HuH-7 (cell line): ENCODE results near the gene PEX26.
"Not testable (repeated sequence)": the region's sequence is repeated elsewhere in the genome, so short reads cannot be mapped to it uniquely, and the experiment has no call there.

Experiments used
- DNase-seq: peaks from one replicate; pipeline ENCODE4 v3.0.0; 2011; ENCODE audit warnings: low spot score

PEX26 gene

GRCh38 chr22:18077639-18078328 lies at the start of gene PEX26:
PEX26 (plus strand) TSS chr22:18077990; CDS start chr22:18078377, 387 bp downstream.
- DNase-seq = peak; percentile 94

GRCh38 chr22:18028817-18029527 lies 48.8 kb upstream of the PEX26 start:
- no peak for DNase-seq

GRCh38 chr22:18029686-18030267 lies 48.0 kb upstream of the PEX26 start:
- DNase-seq = no peak

DNA sequence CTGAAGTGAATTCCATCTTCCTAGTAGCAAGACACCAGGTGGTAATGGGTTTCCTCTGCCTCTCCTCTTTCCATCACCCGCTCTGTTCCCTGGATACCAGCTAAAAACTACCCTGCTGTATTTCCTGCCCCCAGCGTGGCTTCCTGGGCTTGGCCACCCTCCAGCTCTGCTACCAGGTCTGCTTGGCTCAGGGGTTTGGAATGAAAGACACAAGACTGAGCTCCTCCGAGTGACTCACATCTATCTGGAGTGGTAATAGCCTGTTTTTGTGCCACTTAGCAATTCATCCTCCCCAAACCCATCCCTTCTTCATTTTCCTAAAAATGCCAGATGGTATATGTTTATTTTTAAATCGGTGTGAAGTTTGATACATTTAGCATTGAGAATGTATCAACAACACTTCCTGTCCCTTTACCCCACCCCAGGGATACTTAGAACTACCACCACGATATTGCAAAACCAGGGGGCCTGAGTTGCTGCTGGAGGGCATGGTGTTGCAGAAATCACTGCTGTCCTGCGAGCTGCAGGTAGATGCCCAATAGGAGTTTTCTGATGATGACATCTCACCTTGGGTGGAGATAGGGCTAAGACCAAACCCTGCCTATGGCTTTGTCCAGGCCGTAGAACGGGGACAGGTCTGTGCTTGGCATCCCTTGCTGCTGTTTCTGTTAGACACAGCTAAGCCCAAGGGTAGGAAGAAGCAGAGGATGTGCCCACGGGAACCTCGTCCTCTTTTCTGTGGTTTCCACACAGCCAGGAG lies 45.9 kb upstream of the PEX26 start:
- DNase-seq = no peak

DNA sequence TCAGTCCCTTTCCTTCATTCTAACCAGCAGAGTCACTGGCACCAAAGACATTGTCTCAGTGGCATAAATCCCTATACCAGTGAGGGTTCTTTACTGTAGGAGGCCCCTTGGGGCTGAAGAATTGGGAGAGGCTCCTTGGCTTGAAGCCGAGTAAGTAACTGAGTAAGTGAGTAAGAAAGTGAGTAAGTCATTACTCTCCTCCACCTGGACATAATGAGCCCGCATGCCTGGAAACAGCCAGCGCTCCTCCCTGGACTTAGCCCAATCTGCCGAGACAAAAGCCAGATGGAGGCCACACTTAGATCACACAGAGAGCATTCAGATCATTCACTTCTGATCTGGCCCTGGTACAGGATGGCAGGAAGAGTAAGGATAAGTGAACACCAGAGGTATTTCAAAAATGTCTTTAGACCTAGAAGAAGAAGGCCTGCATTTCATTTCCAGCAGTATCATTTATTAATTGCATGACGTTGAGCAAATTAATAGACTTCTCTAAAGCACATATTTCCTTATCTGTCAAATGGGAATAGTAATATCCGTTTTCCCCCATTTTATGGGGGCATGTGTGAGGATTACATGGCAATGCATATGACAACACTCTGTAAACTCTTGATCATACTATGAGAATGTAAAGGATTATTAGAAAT lies 45.2 kb upstream of the PEX26 start:
- no peak for DNase-seq

DNA sequence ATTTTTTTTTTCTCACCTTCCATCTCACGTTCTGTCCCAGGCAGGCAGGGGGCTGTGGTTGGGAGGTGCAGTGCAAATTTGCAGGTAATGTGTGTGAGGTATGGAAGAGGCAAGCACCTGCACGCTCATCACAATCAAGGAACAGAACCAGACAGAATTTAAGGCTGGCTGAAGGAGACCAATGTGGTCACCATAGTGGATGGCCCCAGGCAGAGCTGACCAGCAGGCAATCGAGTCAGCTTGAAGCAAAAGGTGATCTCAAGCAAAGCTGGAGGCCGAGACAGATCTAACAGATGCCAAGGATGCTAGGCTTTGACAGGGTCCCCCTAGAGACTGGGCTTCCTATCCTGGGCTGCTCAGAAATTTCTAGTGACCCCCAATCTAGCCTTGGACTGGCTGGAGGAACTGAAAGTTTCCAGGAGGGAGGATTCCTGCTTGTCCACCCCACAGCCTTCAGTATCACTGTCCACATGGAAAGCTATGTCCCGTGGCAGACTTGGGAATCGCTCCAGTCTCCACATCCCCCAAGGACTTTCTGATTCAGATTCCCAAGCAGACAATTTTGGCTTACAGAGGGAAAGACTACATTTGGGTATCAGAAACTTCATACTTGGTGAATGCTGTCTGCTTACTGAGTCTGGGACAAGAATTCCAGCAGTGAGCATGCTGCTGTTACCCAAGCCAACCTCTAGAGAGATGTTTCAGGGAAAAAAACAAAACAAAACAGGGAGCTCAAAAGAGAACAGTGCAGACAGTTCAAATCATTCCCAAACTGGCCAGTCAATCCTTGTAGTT lies 44.4 kb upstream of the PEX26 start:
- no peak for DNase-seq

- DNase-seq = no peak
Measured at GRCh38 chr22:18034076-18034475, 43.7 kb upstream of the PEX26 start.

- DNase-seq = peak; percentile 69
Measured at GRCh38 chr22:18035751-18036150, 42.0 kb upstream of the PEX26 start.

- not testable (repeated sequence) for DNase-seq
Measured at GRCh38 chr22:18040898-18041297, 36.9 kb upstream of the PEX26 start.

DNA sequence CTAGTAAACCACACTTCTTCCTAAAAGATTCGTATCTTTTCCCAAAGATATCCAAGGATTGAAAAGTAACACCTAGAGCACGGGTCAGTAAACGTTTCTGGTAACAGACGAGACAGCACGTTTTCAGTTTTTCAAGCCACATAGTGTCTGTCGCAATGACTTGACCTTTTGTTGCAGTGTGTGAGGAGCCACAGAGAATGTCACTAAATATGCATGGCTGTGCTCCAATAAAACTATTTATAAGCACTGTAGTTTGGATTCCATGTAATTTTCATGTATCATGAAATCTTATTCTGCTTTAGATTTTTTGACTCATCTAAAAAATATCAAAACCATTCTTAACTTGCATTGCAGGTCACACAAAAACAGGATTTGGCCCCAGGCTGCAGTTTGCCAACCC lies 35.1 kb upstream of the PEX26 start:
- no peak for DNase-seq

DNA sequence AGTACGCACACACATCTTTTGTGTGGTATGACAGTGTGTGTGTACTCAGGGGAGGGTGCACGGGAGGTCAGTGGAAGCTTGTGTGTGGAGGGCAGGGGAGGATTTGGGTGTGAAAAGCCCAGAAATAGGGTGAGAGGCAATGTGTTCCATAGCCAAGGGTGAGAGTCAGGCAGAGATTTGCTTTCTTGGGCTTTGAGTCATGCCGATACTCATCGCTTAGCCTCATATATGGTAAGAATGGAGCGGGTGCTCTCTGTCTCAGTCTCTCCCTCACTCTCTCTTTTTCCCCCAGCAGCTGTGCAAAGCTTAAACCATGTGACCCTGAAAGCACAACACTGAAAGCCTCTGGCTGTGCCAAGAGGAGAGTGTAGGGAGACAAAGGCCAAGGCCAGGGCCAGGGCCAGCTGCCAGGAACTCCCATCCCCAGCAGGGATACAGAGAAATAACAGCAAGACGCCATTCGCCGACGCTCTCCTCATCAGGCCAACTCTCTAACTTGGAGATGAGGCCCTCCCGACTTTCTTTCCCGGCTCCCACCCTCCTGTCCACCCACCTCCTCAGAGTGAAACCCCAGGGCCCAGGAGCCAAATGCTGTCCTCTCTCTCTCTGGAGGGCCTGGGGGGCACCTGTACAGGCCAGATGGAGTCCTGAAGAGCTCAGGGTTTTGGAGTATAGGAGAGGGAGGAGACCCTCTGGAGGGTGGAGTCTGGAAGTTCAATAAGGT lies 33.1 kb upstream of the PEX26 start:
- no peak for DNase-seq

DNA sequence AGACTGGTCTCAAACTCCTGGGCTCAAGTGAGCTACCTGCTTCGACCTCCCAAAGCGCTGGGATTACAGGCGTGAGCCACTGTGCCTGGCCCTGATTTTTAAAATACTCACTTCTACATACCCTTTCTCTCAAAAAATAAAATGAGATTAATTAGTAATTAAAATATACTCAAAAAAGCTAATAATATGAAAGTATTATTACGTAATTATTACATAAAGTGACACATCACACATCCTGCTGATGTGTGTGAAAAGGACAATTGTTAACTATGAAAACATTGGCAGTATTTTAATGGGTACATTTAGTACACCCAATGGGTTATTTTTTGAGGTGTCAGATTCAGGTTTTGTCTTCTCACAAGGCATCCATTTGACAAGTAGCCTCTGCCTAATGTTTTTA lies 32.0 kb upstream of the PEX26 start:
- DNase-seq = no peak

GRCh38 chr22:18048041-18048440 lies 29.7 kb upstream of the PEX26 start:
- no peak for DNase-seq

DNA sequence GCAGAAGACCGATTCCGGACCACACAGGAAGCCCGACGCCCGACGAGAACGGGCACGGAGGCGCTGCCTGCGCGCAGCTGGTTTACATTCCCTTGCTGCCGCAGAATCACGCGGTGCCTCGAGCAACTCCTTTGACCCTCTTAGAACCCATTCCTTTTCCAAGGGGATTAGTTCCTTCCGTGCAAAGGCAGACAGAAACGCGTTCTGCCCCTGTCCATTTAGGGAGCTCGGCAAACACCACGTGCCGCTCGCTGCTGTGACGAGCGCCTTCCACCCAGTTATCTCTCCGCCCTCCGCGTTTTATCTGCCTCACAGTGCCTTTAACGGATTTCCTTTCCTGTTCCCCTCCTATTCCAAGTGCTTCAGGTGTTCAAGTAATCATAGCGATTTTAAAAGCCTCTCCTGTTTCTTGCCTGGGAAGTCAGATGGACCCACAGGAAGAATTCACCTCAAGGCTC lies 29.3 kb upstream of the PEX26 start:
- no peak for DNase-seq

DNA sequence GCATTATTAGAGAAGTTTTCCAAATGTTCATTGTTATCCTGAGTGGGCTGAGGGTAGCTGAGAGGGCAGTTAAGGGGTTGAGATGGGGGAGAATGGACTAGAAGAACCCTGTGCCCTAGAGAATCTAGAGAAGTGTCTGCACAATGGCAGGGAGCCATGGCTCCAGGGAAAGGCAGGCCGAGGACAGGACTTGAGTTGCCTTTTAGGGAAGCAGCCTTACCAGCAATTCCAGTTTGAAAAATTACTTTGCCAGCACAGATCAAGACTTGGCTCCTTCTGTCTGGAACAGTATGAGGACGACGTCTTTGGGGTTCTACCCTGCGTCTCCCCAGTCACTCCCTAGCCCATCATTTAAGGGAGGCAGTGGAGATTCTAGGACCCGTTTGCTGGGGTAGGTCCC lies 27.7 kb upstream of the PEX26 start:
- DNase-seq = no peak

GRCh38 chr22:18051113-18051512 lies 26.7 kb upstream of the PEX26 start:
- not testable (repeated sequence) for DNase-seq

DNA sequence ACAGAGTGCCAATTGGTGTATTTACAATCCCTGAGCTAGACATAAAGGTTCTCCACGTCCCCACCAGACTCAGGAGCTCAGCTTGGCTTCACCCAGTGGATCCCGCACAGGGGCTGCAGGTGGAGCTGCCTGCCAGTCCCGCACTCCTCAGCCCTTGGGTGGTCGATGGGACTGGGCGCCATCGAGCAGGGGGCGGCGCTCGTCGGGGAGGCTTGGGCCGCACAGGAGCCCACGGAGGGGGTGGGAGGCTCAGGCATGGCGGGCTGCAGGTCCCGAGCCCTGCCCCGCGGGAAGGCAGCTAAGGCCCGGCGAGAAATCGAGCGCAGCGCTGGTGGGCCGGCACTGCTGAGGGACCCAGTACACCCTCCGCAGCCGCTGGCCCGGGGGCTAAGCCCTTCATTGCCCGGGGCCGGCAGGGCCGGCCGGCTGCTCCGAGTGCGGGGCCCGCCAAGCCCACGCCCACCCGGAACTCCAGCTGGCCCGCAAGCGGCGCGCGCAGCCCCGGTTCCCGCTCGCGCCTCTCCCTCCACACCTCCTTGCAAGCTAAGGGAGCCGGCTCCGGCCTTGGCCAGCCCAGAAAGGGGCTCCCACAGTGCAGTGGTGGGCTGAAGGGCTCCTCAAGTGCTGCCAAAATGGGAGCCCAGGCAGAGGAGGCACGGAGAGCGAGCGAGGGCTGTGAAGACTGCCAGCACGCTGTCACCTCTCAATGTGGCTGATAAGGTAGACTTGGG lies 24.4 kb upstream of the PEX26 start:
- not testable (repeated sequence) for DNase-seq

DNA sequence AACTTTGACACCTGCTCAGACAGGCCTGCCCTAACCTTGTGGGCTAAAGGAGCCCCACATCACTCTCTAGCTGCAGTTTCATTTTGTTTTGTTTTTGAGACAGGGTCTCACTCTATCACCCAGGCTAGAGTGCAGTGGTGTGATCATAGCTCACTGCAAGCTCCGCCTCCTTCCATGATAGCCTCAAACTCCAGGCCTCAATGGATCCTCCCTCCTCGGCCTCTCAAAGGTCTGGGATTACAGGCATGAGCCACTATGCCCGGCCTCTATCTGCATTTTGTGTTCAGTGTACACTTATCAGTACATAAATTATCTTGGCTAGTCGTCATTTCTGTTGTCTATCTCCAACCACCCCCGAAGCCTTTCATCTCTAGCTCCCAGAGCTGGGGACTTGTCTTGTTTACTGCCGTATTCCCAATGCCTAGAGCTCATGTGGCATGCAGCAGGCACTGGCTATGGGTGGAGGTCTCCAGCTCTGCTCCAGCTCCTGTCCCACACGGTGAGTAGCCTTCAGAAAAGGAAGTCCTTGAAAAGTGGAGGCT lies 22.1 kb upstream of the PEX26 start:
- no peak for DNase-seq

GRCh38 chr22:18056161-18056666 lies 21.6 kb upstream of the PEX26 start:
- DNase-seq = peak; percentile 55
